Fibroblast of lung (primary cell): ENCODE results near the gene NUDT8.

ENCODE experiments used
- EZH2 ChIP-seq: IDR thresholded peaks from 2 replicates; pipeline ENCODE4 v1.5.1; 2012; ENCODE audit warnings: low read length, control low read depth, mild to moderate bottlenecking; ENCODE audit errors: missing control alignments
- TF ChIP-seq, protein P1 (sequence below), 2 donors: IDR thresholded peaks in 1 of 2; conservative IDR thresholded peaks in 1 of 2; 1 replicate in 1 of 2; 2 replicates in 1 of 2; pipeline ENCODE4 v1.5.1; 2011 to 2012; ENCODE audit warnings: low read length in 2 of 2, control low read depth in 1 of 2, inconsistent platforms in 1 of 2, low read depth in 1 of 2, mild to moderate bottlenecking in 1 of 2

DNA sequence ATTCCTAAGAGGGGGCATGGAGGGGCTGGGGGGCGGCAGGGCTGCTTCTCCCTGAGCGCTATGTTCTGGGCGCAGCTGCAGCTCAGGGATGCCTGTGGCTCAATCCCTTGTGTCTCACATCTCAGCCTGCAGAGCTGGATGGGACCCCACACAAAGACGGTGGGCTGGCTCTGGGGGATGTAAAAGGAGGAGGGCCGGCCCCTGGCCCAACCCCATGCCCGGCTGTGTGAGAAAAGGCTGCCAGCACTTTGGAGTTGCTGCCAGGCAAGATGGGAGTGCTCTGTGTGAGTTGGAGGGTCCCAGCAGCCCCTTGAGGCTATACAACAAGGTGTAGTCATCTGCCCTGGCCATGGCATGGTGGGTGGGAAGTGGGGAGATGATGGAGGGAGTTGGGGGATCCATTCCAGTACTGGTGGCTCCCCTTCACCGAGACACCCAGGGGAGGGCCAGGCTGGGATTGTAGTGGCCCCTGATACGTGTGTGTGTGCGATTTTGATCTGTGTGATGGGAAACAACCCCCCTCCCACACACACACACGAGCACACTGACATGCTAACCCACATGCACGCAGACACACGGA lies 11.1 kb upstream of the NUDT8 start:
- TF ChIP-seq, protein P1, sequence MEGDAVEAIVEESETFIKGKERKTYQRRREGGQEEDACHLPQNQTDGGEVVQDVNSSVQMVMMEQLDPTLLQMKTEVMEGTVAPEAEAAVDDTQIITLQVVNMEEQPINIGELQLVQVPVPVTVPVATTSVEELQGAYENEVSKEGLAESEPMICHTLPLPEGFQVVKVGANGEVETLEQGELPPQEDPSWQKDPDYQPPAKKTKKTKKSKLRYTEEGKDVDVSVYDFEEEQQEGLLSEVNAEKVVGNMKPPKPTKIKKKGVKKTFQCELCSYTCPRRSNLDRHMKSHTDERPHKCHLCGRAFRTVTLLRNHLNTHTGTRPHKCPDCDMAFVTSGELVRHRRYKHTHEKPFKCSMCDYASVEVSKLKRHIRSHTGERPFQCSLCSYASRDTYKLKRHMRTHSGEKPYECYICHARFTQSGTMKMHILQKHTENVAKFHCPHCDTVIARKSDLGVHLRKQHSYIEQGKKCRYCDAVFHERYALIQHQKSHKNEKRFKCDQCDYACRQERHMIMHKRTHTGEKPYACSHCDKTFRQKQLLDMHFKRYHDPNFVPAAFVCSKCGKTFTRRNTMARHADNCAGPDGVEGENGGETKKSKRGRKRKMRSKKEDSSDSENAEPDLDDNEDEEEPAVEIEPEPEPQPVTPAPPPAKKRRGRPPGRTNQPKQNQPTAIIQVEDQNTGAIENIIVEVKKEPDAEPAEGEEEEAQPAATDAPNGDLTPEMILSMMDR (conservative IDR thresholded peaks at IDR 0.05 in 1 of 2, IDR thresholded peaks at IDR 0.05 in 1 of 2; ENCODE audit: low read depth in 1 of 2, low read length in 2 of 2), result no peak
- no peak for TF ChIP-seq EZH2
